ENCODE measurements around the gene SHANK1.

DNA sequence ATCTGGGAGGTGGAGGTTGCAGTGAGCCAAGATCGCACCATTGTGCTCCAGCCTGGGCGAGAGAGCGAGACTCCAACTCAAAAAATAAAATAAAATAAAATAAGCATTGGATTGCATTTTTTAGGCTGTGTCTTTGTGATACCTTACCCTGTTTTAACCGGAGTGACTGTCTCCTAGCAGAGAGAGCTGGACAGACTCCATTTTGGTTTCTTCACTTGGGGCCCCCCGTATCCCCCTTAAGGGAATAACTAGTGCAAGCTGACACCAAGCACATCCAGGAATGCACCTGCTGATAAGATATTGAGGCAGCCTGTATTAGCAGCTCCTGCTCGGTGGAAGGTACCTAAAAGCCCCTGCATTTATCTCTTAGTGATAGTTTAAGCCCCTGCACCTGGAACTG is 29.9 kb upstream of the SHANK1 start:
- TF ChIP-seq, protein P1, sequence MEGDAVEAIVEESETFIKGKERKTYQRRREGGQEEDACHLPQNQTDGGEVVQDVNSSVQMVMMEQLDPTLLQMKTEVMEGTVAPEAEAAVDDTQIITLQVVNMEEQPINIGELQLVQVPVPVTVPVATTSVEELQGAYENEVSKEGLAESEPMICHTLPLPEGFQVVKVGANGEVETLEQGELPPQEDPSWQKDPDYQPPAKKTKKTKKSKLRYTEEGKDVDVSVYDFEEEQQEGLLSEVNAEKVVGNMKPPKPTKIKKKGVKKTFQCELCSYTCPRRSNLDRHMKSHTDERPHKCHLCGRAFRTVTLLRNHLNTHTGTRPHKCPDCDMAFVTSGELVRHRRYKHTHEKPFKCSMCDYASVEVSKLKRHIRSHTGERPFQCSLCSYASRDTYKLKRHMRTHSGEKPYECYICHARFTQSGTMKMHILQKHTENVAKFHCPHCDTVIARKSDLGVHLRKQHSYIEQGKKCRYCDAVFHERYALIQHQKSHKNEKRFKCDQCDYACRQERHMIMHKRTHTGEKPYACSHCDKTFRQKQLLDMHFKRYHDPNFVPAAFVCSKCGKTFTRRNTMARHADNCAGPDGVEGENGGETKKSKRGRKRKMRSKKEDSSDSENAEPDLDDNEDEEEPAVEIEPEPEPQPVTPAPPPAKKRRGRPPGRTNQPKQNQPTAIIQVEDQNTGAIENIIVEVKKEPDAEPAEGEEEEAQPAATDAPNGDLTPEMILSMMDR (conservative IDR thresholded peaks at IDR 0.05; ENCODE audit: low read length): no peak
- TF ChIP-seq EZH2phosphoT487 (IDR thresholded peaks at IDR 0.05; ENCODE audit: borderline replicate concordance): no peak
